Measurements from ENCODE around the gene CCS.
"Not testable (repeated sequence)": the region's sequence is repeated elsewhere in the genome, so short reads cannot be mapped to it uniquely, and the experiment has no call there.

The CCS gene

DNA sequence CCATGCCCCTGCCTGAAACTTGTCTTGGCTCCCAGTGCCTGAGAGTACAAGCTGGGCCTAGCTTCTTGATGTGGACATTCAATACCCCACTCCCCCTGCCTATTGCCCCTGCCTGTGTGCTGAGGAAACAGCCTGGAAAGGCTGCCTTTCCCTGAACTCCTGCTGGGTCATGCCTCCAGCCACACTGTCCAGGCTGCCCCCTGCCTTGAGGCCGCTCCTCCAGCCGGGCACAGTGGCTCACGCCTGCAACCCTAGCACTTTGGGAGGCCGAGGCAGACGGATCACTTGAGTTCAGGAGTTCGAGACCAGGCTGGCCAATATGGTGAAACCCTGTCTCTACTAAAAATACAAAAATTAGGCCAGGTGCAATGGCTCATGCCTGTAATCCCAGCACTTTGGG is 10.1 kb downstream of the CCS start:
- DNase-seq (ENCODE audit: low read depth, low spot score), result no peak
- in situ Hi-C loops (cut with HindIII; ENCODE audit: low sequenced_read_pairs), result no loop called here
- TF ChIP-seq CTCF (IDR thresholded peaks at IDR 0.05; ENCODE audit: low read depth, low read length), result no peak
- H3K4me3 ChIP-seq (ENCODE audit: low read depth, low read length), result no peak overlapping the region

GRCh38 chr11:66604155-66604554 is 11.2 kb downstream of the CCS start:
- no peak for TF ChIP-seq CTCF (IDR thresholded peaks at IDR 0.05; ENCODE audit: low read depth, low read length)
- no peak for DNase-seq (ENCODE audit: low read depth, low spot score)
- in situ Hi-C loops (cut with HindIII; ENCODE audit: low sequenced_read_pairs), result no loop called here
- no peak overlapping the region for H3K4me3 ChIP-seq (ENCODE audit: low read depth, low read length)

DNA sequence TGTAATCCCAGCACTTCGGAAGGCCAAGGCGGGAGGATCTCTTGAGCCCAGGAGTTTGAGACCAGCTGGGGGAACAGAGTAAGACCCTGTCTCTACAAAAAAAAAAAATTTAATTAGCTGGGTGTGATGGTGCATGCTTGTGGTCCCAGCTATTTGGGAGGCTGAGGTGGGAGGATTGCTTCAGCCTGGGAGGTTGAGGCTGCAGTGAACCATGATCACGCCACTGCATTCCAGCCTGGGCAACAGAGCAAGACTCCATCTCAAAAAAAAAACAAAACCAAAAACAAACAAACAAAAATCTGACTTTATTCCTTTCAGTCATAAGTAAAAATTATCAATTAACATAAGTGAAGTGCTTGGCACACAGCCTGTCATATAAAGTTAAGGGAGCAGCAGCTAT is 13.6 kb downstream of the CCS start:
- DNase-seq (ENCODE audit: low read depth, low spot score); H3K4me3 ChIP-seq (ENCODE audit: low read depth, low read length); in situ Hi-C loops (cut with HindIII; ENCODE audit: low sequenced_read_pairs): not testable (repeated sequence)

- DNase-seq (ENCODE audit: low read depth, low spot score), result peak; percentile 89
- no peak overlapping the region for H3K4me3 ChIP-seq (ENCODE audit: low read depth, low read length)
- in situ Hi-C loops (cut with HindIII; ENCODE audit: low sequenced_read_pairs), result no loop called here
- TF ChIP-seq CTCF (IDR thresholded peaks at IDR 0.05; ENCODE audit: low read depth, low read length), result no peak
Measured at GRCh38 chr11:66607126-66607834, 14.3 kb downstream of the CCS start.

GRCh38 chr11:66609721-66610617 is 17.0 kb downstream of the CCS start:
- DNase-seq (ENCODE audit: low read depth, low spot score), result no peak
- no peak overlapping the region for H3K4me3 ChIP-seq (ENCODE audit: low read depth, low read length)
- no peak for TF ChIP-seq CTCF (IDR thresholded peaks at IDR 0.05; ENCODE audit: low read depth, low read length)
- in situ Hi-C loops (cut with HindIII; ENCODE audit: low sequenced_read_pairs), result no loop called here

DNA sequence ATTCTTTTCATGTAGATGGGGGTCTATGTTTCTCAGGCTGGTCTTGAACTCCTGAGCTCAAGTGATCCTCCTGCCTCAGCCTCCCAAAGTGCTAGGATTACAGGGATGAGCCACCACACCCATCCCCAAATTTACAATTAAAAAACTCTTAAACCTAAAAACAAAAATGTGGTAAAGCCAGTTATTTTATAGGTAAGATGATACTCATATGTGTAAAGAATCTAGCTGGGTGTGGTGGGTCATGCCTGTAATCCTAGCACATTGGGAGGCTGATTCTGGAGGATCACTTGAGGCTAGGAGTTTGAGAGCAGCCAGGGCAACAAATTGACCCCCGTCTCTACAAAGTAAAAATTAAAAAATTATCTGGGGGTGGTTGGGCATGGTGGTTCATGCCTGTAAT is 19.5 kb downstream of the CCS start:
- in situ Hi-C loops (cut with HindIII; ENCODE audit: low sequenced_read_pairs), result no loop called here
- H3K4me3 ChIP-seq (ENCODE audit: low read depth, low read length), result no peak overlapping the region
- no peak for TF ChIP-seq CTCF (IDR thresholded peaks at IDR 0.05; ENCODE audit: low read depth, low read length)

DNA sequence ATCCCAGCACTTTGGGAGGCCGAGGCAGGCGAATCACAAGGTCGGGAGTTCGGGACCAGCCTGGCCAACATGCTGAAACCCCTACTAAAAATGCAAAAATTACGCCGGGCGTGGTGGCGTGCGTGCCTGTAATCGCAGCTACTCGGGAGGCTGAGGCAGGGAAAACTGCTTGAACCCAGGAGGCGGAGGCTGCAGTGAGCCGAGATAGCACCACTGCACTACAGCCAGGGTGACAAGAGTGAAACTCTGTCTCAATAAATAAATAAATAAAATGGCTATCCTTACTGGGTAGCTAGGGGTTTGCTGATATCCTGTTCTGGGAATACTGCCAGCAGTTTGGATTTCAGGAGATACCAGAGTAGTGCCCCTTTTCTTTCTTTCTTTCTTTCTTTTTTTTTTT is 21.1 kb downstream of the CCS start:
- no peak for TF ChIP-seq CTCF (IDR thresholded peaks at IDR 0.05; ENCODE audit: low read depth, low read length)
- no peak overlapping the region for H3K4me3 ChIP-seq (ENCODE audit: low read depth, low read length)
- no peak for DNase-seq (ENCODE audit: low read depth, low spot score)
- in situ Hi-C loops (cut with HindIII; ENCODE audit: low sequenced_read_pairs), result no loop called here

More for the DNA sequence above, 19.5 kb downstream of the CCS start:
- no peak for DNase-seq (ENCODE audit: low read depth, low spot score)

Measured in astrocyte of the spinal cord (primary cell).